ENCODE measurements around the gene BTBD17. TPM values are rescaled to one million over a fixed set of nuclear protein-coding genes. Genes with fewer than 3 reads are reported as not detected.

BTBD17 gene
- total RNA-seq, 1 experiment from 2014 or later: 3.4 TPM

DNA sequence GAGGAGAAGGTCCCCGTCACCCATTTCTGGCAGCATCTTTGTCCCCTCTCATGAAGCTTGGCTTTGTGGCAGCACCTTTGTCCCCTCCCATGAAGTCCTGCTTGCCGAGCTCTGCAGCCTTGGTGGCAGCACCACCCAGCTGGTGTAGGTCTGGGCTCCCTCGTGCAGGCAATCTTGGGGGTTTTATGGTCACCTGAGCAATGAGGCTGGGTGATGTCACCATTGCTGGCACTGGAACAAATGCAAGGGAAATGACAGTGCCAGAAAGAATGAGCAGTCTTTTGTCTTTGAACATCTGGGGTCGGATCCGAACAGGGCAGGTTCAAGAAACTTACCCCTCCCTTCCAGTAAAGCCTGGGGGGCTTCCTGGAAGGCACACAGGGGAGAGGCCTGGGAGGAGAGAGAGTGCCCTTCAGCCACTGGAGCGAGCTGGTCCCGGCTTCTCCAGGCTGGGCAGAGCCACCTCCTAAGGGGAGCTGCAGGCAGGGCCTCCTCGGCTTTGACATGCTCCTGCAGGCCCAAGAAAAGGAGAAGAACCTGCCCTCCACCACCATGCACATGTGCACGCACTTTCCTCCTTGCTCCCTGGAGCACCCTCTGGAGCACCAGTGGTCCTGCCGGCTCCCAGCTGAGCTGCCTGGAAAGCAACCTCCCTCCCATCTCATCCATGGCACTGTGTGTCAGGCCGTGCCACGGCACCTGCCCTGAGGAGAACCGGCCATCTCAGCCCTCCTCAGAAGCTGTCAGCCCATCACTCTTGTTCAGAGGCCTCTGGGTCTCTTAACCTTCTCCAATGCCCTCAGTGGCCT, 16.0 kb downstream of the BTBD17 start:
- no TSS peak for BruUV-seq (replicated peaks)
- TF ChIP-seq, protein P1, sequence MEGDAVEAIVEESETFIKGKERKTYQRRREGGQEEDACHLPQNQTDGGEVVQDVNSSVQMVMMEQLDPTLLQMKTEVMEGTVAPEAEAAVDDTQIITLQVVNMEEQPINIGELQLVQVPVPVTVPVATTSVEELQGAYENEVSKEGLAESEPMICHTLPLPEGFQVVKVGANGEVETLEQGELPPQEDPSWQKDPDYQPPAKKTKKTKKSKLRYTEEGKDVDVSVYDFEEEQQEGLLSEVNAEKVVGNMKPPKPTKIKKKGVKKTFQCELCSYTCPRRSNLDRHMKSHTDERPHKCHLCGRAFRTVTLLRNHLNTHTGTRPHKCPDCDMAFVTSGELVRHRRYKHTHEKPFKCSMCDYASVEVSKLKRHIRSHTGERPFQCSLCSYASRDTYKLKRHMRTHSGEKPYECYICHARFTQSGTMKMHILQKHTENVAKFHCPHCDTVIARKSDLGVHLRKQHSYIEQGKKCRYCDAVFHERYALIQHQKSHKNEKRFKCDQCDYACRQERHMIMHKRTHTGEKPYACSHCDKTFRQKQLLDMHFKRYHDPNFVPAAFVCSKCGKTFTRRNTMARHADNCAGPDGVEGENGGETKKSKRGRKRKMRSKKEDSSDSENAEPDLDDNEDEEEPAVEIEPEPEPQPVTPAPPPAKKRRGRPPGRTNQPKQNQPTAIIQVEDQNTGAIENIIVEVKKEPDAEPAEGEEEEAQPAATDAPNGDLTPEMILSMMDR (conservative IDR thresholded peaks at IDR 0.05; ENCODE audit: low read depth, low read length): no peak
- no peak for TF ChIP-seq EZH2 (IDR thresholded peaks at IDR 0.05; ENCODE audit: borderline replicate concordance, low read depth, low read length, poor library complexity, severe bottlenecking)
- intact Hi-C loops (cut with micrococcal nuclease; ENCODE audit: unreplicated experiment): no loop called here
- no peak for DNase-seq (ENCODE audit: low spot score)
- Histone ChIP-seq H3K27ac (ENCODE audit: low read depth, low read length, poor library complexity, severe bottlenecking) (no peak overlapping the region), H3K36me3 (ENCODE audit: insufficient read depth, low read length, poor library complexity, severe bottlenecking) (no peaks in the 10 kb centered on the region), H3K9me3 (ENCODE audit: low read depth, low read length, poor library complexity, severe bottlenecking) (no peaks in the 10 kb centered on the region), H3K4me3 (ENCODE audit: low read depth, low read length, poor library complexity, severe bottlenecking) (no peak overlapping the region), H3K27me3 (replicated peaks; ENCODE audit: insufficient read depth, low read depth, low read length, poor library complexity) (peaks cover 26% of the 10 kb centered on the region), H3K4me1 (ENCODE audit: insufficient read depth, low read length, poor library complexity, severe bottlenecking) (no peaks in the 10 kb centered on the region)
- CTCF ChIA-PET: interaction anchor here (0.7 kb wide), 1 partner anchor 46 kb away, joined by 3 read pairs; no protein-coding TSS in a partner anchor
- POLR2A ChIA-PET (ENCODE audit: low non-redundant PET): no interaction called here

DNA sequence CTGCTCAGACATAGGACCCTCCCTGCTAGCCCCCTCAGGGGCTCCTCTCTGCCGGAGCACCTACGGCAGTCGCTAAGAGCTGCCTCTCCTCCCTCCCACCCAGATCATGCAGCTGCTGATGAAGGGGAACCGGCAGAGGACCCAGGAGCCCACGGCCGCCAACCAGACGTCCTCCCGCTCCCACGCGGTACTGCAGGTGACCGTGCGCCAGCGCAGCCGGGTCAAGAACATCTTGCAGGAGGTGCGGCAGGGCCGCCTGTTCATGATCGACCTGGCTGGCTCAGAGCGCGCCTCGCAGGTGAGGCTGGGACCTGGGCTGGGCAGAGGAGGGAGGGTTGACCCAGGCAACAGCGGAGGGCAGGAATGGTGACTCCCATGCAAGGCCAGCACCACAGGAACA, 17.0 kb downstream of the BTBD17 start:
- POLR2A ChIA-PET (ENCODE audit: low non-redundant PET): no interaction called here

DNA sequence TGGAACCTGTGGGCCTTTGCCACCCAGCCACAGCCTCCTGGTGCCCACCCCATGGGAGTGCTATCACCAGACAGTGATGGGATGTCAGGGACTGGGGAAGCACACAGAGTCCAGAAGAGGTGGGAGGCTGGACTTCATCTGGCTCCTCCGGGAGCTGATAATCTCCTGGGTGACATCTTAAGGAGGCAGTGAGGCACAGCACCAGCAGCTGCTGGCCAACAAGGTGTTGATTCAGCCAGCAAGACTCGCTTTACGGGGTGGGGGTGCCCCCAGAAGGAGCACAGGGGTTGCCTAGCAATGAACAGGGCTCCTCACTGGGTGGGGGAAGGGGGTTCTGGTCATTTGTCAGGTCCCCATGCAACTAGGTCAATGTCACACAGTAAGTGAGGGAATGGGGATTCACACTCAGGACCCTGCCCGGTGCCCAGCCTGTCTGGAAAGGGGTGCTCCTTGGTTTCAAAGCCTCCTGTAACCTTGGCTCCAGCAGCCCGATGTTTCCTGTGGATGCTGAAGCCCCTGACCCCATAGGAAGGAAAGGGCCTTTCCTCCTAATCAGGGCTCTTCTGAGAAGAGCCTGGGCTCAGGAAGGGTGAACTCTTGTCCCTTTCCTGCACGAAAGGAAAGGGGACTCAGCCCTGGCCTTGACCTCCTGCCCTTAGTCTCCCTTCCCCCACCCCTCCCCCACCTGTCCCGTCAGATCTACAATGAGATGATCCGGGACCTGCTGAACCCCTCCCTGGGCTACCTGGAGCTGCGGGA, 18.0 kb downstream of the BTBD17 start:
- intact Hi-C loops (cut with micrococcal nuclease; ENCODE audit: unreplicated experiment): no loop called here
- no peak overlapping the region for H3K27ac ChIP-seq (ENCODE audit: low read depth, low read length, poor library complexity, severe bottlenecking)

More for the DNA sequence above, 17.0 kb downstream of the BTBD17 start:
- BruUV-seq (replicated peaks): no TSS peak
- Histone ChIP-seq H3K4me3 (ENCODE audit: low read depth, low read length, poor library complexity, severe bottlenecking) (no peak overlapping the region), H3K36me3 (ENCODE audit: insufficient read depth, low read length, poor library complexity, severe bottlenecking) (no peaks in the 10 kb centered on the region), H3K9me3 (ENCODE audit: low read depth, low read length, poor library complexity, severe bottlenecking) (no peaks in the 10 kb centered on the region), H3K27me3 (replicated peaks; ENCODE audit: insufficient read depth, low read depth, low read length, poor library complexity) (peaks cover 18% of the 10 kb centered on the region), H3K4me1 (ENCODE audit: insufficient read depth, low read length, poor library complexity, severe bottlenecking) (no peaks in the 10 kb centered on the region), H3K27ac (ENCODE audit: low read depth, low read length, poor library complexity, severe bottlenecking) (no peak overlapping the region)
- intact Hi-C loops (cut with micrococcal nuclease; ENCODE audit: unreplicated experiment): no loop called here
- CTCF ChIA-PET: no interaction called here
- TF ChIP-seq, protein P1 (conservative IDR thresholded peaks at IDR 0.05; ENCODE audit: low read depth, low read length): no peak
- TF ChIP-seq EZH2 (IDR thresholded peaks at IDR 0.05; ENCODE audit: borderline replicate concordance, low read depth, low read length, poor library complexity, severe bottlenecking): no peak
- DNase-seq (ENCODE audit: low spot score): no peak

More for the DNA sequence above, 18.0 kb downstream of the BTBD17 start:
- ChIA-PET POLR2A (ENCODE audit: low non-redundant PET) (no interaction called here), CTCF (no interaction called here)
- no peaks in the 10 kb centered on the region for H3K36me3 ChIP-seq (ENCODE audit: insufficient read depth, low read length, poor library complexity, severe bottlenecking)
- no peak for TF ChIP-seq EZH2 (IDR thresholded peaks at IDR 0.05; ENCODE audit: borderline replicate concordance, low read depth, low read length, poor library complexity, severe bottlenecking)
- TF ChIP-seq, protein P1 (conservative IDR thresholded peaks at IDR 0.05; ENCODE audit: low read depth, low read length): no peak
- no peaks in the 10 kb centered on the region for H3K9me3 ChIP-seq (ENCODE audit: low read depth, low read length, poor library complexity, severe bottlenecking)
- no peak for DNase-seq (ENCODE audit: low spot score)
- H3K27me3 ChIP-seq (replicated peaks; ENCODE audit: insufficient read depth, low read depth, low read length, poor library complexity): peaks cover 9% of the 10 kb centered on the region
- no TSS peak for BruUV-seq (replicated peaks)
- H3K4me1 ChIP-seq (ENCODE audit: insufficient read depth, low read length, poor library complexity, severe bottlenecking): no peaks in the 10 kb centered on the region
- no peak overlapping the region for H3K4me3 ChIP-seq (ENCODE audit: low read depth, low read length, poor library complexity, severe bottlenecking)
